HG02970 (cell line): ENCODE measurements around the gene MICB.

Source experiments
- ATAC-seq: cut with Tn5 transposase; IDR thresholded peaks from one replicate; pipeline ENCODE4 v1.9.1; 2021; ENCODE audit warnings: mild to moderate bottlenecking, moderate library complexity, moderate number of reproducible peaks; ENCODE audit not compliant: unreplicated experiment, low FRiP score

MICB gene

DNA sequence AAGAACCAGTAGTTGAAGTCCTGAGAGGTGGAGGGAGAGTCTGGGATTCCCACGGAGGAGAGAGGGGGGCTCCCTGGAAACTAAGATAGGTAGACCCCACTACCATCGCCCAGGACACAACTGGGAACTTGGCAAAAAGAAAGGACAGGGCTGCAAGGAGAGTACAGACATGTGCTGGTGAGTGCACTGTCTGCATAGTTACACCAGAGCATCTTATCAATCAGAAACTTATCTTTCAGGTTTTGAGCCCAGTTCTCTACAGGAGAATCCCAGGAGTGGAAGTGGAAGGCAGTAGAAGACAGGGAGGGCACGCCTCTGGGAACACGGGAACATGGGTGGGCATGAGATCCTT is 61.6 kb downstream of the MICB start:
- ATAC-seq, result no peak

DNA sequence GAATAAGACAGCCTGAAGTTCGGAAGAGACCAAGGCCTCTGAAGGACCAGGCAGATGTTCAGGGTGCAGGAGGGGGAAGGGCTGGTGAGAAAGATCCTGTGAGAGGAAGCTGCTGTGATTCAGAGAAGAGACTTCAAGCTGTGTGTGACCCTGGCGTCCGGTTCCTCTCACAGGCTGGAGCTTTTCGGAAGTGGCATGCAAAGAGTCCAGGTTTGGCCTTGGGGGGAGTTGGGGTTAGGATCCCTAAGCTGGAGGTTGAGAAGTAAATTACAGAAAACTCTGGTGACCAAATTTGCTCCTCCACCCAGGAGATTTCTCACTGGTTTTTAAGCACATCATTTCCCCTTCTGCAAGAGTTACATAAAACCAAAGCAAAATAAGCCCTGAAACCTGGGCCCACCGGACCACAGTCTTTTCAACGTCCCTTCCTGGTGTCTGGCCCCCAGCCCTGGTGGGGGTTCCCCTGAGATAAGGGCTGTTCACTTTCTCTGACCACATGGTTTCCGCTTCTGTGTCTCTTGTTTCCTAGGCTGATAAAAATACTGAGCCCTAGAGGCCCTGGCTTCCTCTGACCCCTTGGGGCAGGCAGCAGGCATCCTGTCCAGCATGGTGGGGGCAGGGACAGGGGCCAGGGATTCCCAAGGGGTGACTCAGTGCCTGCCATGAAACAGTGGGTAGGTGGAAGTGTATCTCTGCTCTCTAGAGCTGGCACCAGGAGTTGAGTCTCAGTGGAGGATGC is 62.2 kb downstream of the MICB start:
- ATAC-seq, result peak; percentile 48

DNA sequence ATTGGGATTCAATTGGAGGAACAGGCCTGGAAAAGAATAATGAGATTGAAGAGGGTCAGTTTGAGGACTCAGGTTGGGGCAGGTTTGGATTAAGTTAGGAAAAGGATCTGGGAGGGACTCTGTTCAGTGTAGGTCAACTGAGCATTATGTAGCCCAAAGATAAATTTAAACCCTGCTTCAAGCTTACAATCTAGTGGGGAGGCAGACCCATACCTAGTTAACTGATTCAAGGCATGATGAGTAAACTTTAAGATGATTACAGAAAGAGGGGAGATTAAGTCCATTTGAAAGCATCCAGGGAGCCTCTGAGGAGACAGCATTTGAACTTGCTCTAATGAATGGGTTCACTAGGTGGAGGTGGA is 62.7 kb downstream of the MICB start:
- ATAC-seq, result no peak
